Epithelial cell of proximal tubule (primary cell): ENCODE results near the gene ANKRD23. TPM values are rescaled to one million over a fixed set of nuclear protein-coding genes. Genes with fewer than 3 reads are reported as not detected.
A peak's percentile ranks its signal among the peaks of the same experiment; 100 is the strongest.

Experiments
- DNase-seq: peaks from one replicate; pipeline ENCODE4 v3.0.0-alpha.2; 2011; ENCODE audit warnings: low read depth
- H3K4me3 ChIP-seq: 2 replicates; pipeline ENCODE4 v1.5.1; 2011; ENCODE audit warnings: low read depth, mild to moderate bottlenecking, low read length
- total RNA-seq: library from RNA; depleted of rRNA; stranded (reverse); fragments of >200 nt; gene quantifications from 2 replicates; pipeline ENCODE4 v1.2.3, GENCODE V29; 2015
- TF ChIP-seq, protein P1 (sequence below): conservative IDR thresholded peaks from 2 replicates; pipeline ENCODE4 v1.5.1; 2012; ENCODE audit warnings: low read depth, mild to moderate bottlenecking, low read length

The ANKRD23 gene
- total RNA-seq, 1 donor from 2014 or later: 1.1 TPM

DNA sequence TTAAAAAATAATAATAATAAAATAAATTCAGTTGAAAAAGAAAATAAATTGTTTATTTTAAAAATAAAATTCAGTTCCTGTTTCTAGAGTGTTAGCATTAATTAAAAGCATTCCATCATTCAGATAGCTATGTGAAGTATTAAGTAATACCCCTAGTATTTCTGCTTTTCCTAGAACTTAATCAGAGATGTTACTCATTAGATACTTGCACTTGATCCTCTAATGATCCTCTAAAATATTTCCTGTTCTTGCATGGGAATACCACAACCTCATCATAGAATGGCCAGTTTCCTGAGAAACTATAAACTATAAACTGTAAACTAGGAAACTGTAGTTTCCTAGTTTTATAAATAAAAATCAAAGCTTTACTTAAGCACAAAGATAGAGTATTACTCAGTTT is 38.8 kb downstream of the ANKRD23 start:
- no peak overlapping the region for H3K4me3 ChIP-seq
- DNase-seq: no peak
- TF ChIP-seq, protein P1, sequence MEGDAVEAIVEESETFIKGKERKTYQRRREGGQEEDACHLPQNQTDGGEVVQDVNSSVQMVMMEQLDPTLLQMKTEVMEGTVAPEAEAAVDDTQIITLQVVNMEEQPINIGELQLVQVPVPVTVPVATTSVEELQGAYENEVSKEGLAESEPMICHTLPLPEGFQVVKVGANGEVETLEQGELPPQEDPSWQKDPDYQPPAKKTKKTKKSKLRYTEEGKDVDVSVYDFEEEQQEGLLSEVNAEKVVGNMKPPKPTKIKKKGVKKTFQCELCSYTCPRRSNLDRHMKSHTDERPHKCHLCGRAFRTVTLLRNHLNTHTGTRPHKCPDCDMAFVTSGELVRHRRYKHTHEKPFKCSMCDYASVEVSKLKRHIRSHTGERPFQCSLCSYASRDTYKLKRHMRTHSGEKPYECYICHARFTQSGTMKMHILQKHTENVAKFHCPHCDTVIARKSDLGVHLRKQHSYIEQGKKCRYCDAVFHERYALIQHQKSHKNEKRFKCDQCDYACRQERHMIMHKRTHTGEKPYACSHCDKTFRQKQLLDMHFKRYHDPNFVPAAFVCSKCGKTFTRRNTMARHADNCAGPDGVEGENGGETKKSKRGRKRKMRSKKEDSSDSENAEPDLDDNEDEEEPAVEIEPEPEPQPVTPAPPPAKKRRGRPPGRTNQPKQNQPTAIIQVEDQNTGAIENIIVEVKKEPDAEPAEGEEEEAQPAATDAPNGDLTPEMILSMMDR: no peak

DNA sequence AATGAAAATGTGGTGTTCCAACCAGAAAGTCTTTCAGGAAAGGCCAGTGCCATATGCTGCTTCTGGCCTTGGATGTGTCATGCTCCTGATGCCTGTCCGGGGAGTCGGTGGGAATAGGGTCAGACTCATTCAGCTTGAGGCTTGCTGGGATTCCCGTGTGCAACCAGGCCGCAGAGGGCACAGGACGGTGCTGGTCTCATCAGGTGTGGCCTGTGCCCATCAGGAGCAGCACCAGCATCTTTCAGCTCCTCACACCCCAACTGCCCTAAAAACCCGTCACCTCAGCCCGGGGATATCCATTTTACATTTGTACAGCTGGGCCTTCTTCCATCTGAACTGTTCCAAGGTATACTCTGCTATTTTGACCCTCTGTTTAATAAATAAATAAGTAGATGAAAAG is 41.1 kb downstream of the ANKRD23 start:
- TF ChIP-seq, protein P1: no peak
- DNase-seq: no peak
- no peak overlapping the region for H3K4me3 ChIP-seq

DNA sequence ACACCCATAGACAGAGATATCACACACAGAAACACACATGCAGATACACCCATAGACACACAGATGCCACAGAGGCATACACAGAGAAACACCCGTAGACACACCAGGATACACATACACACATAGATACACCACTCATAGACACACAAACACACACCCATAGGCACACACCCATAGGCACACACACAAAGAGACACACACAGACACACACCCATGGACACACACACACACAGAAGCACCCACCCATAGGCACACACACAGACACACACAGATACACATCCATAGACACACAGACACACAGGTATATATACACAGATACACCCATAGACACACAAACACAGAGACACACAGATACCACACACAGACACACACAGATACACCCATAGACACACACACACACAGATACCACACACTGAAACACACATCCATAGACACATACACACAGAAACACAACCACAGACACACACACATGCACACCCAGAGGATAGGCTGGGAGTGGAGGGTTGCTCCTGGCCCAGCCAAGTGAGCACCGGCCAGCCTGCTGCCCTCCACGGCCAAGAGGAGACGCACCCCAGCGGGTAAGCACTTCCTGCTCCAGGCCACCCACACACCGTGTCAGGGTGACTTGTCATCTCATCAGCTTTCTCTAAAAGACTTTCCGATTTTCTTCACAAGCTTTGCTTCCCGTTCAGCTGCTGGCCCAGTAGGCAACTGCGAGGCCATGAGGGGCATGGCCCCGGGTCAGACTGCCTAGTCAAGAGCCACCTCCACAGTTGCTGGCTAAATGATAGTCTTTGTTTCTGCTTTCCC is 41.8 kb downstream of the ANKRD23 start:
- no peak overlapping the region for H3K4me3 ChIP-seq
- TF ChIP-seq, protein P1: no peak
- no peak for DNase-seq

DNA sequence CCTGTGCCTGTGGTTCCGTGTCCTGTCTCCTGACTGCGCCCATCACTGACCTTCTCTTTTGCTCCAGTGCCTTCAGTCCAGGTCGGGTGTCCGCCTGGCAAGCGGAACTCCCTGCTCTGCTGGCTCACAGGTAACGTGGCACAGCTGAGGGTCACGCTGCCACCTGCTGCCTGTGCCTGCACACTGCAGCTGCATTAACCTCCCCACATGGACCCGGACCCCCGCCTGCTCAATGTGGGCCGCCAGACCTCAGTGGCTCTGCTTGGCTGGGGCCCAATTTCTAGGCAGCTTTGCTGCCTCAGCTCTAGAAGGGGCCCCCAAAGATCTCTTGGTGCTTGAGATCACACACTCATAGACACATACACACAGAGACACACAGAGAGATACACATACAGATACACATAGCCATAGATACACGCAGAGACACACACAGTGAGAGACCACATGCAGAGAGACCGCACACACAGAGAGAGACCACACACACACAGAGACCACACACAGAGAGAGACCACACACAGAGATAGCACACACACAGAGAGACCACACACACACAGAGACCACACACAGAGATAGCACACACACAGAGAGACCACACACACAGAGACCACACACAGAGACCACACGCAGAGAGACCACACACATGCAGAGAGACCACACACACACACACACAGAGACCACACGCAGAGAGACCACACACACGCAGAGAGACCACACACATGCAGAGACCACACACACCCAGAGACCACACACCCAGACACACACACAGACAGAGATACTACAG is 42.6 kb downstream of the ANKRD23 start:
- TF ChIP-seq, protein P1: peak; percentile 87
- no peak for DNase-seq
- H3K4me3 ChIP-seq: no peak overlapping the region

DNA sequence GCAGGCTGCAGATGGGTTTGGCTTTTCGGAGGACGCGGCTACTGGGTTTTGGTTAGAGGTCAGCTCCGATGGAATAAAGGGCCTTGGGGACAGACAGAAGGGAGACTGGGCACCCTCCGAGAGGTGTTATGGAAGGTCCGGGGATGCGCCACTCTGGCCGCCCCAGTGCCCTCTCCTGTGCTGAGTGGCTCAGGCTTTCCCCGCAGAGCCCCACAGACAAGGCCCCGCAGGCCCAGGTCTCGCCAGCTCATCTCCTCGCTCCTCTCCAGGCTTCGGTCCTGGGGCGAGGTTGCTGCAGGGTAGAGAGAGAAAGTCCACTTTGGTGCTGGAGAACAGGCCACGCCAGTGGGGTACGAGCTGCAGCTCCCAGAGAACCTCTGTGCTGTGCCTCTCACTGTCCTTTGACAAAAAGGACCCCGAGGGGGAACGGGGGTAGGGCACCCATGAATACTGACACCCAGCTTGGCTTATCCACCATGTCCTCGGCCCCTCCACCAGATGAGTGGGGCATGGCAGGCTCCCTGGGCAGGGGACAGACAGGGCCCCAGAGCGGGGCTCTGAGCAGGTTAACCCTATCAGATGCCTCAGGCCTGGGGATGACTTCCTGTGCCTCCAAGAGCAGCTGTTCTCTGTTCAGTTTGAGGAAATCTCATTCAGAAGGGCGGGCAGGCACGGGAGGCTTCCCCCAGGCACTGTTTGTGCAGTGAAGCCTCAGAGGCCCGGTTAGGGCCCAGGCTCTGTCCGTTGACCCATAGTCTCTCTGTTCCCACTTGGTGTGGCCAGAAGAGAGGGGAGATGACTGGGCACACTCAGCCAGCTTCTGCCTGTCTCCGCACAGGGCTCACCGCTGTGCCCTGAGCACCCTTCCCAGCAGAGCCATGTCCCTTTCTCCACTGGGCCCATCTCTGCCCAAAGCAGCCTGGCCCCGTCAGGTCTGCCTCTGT is 43.5 kb downstream of the ANKRD23 start:
- TF ChIP-seq, protein P1: no peak
- no peak overlapping the region for H3K4me3 ChIP-seq
- DNase-seq: no peak

DNA sequence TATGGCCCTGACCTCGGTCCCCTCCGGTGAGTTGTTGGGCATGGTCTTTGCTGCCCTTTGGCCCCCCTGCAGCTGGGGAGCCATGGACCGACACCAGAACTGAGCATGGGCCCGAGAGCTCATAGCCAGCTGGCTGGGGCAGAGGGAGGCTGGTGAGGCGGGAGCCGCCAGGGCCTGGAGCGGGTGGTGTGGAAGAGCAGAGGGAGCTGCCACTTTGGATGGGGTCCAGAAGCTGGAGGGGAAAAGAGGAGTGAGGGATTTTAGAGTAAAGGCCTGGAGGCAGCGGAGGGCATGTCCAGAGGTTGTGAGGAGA is 44.2 kb downstream of the ANKRD23 start:
- TF ChIP-seq, protein P1: no peak
- no peak overlapping the region for H3K4me3 ChIP-seq
- DNase-seq: no peak
